Fibroblast of villous mesenchyme (primary cell): ENCODE results near the gene HMOX1. TPM values are rescaled to one million over a fixed set of nuclear protein-coding genes. Genes with fewer than 3 reads are reported as not detected.

ENCODE experiments used
- DNase-seq: peaks from one replicate; pipeline ENCODE4 v3.0.0-alpha.2; 2010; ENCODE audit warnings: low read depth
- H3K4me3 ChIP-seq: 2 replicates; pipeline ENCODE4 v1.5.1; 2011; ENCODE audit warnings: low read depth, mild to moderate bottlenecking, low read length
- CTCF ChIP-seq: IDR thresholded peaks from 2 replicates; pipeline ENCODE4 v1.5.1; 2012; ENCODE audit warnings: low read depth, mild to moderate bottlenecking, low read length; ENCODE audit not compliant: insufficient read depth
- total RNA-seq: library from RNA; depleted of rRNA; stranded (reverse); fragments of >200 nt; gene quantifications from 2 replicates; pipeline ENCODE4 v1.2.3, GENCODE V29; 2012

The HMOX1 gene
- total RNA-seq, 1 donor: 24.2 TPM

GRCh38 chr22:35417606-35418005 is 36.7 kb downstream of the HMOX1 start:
- no peak for TF ChIP-seq CTCF
- no peak overlapping the region for H3K4me3 ChIP-seq
- DNase-seq: no peak

GRCh38 chr22:35418088-35418487 is 37.2 kb downstream of the HMOX1 start:
- H3K4me3 ChIP-seq: no peak overlapping the region
- DNase-seq: no peak
- TF ChIP-seq CTCF: no peak

- TF ChIP-seq CTCF: no peak
- no peak for DNase-seq
- H3K4me3 ChIP-seq: no peak overlapping the region
Measured at GRCh38 chr22:35418731-35419130, 37.8 kb downstream of the HMOX1 start.

- no peak for TF ChIP-seq CTCF
- no peak for DNase-seq
- H3K4me3 ChIP-seq: no peak overlapping the region
Measured at GRCh38 chr22:35419756-35420155, 38.9 kb downstream of the HMOX1 start.

- no peak for TF ChIP-seq CTCF
- no peak overlapping the region for H3K4me3 ChIP-seq
- DNase-seq: no peak
Measured at GRCh38 chr22:35421121-35421520, 40.2 kb downstream of the HMOX1 start.

GRCh38 chr22:35422145-35422544 is 41.2 kb downstream of the HMOX1 start:
- no peak for DNase-seq
- TF ChIP-seq CTCF: no peak

GRCh38 chr22:35422936-35423335 is 42.0 kb downstream of the HMOX1 start:
- no peak for DNase-seq
- no peak for TF ChIP-seq CTCF
- no peak overlapping the region for H3K4me3 ChIP-seq

More at GRCh38 chr22:35422145-35422544, 41.2 kb downstream of the HMOX1 start:
- H3K4me3 ChIP-seq: no peak overlapping the region
